Activated naive CD4-positive, alpha-beta T cell treated with anti-CD3 and anti-CD28 coated beads, Interleukin-2, amount 50 U/mL, for 24 hours (primary cell): ENCODE measurements around the gene OR2A5.
"Not testable (repeated sequence)": the region's sequence is repeated elsewhere in the genome, so short reads cannot be mapped to it uniquely, and the experiment has no call there.

Experiments used
- H3K27ac Mint-ChIP-seq: one replicate; pipeline ENCODE4 v1.8.0; 2021; ENCODE audit warnings: mild to moderate bottlenecking, mixed read lengths
- H3K27me3 Mint-ChIP-seq: one replicate; pipeline ENCODE4 v1.8.0; 2021; ENCODE audit warnings: mixed read lengths
- H3K36me3 Mint-ChIP-seq: one replicate; pipeline ENCODE4 v1.8.0; 2021; ENCODE audit warnings: mixed read lengths
- H3K4me1 Mint-ChIP-seq: one replicate; pipeline ENCODE4 v1.8.0; 2021; ENCODE audit warnings: mixed read lengths
- H3K4me3 Mint-ChIP-seq: one replicate; pipeline ENCODE4 v1.8.0; 2021; ENCODE audit warnings: mild to moderate bottlenecking, mixed read lengths
- H3K9me3 Mint-ChIP-seq: one replicate; pipeline ENCODE4 v1.8.0; 2021; ENCODE audit warnings: mixed read lengths

OR2A5 gene

DNA sequence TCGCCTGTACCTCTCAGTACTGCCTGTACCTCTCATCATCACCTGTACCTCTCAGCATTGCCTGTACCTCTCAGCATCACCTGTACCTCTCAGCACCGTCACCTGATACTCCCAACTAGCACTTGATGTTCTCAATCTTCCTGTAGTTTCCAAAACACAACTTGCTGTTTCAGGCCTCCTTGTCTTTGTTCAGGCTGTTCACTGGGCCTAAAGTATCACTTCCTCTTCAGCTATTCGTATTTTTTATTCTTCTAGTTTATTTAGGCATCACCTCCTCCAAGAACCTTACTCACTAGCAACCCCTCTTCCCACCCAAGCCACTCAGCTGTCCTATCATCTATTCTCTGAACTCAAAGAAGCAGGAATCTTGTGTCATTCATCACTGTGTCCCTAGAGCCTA is 24.5 kb upstream of the OR2A5 start:
- no peaks in the 10 kb centered on the region for H3K36me3 Mint-ChIP-seq

DNA sequence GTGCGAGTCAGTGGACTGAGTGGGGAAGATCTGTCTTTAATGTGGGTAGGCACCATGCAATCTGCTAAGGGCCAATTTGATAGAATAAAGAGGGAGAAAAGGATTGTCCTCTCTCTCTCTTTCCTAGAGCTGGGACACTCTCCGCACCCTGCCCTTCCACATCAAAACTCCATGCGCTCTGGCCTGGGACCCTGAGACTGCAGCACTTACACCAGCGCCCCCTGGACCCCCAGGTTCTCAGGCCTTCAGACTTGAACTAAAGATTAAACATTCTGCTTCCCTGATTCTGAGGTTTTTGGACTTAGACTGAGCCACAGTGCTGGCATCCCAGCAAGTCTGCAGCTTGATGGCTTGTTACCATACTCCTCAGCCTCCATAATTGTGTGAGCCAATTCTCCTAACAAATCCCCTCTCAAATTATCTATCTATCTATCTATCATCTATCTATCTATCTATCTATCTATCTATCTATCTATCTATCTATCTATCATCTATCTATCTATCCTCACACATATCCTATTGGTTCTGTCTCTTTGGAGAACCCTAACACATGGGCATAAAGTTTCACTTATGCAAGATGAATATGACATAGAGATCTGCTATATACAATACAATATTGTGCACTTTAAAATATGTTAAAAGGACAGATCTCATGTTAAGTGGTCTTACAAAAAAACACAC is 22.4 kb upstream of the OR2A5 start:
- no peak overlapping the region for H3K4me3 Mint-ChIP-seq
- no peak overlapping the region for H3K27ac Mint-ChIP-seq
- H3K27me3 Mint-ChIP-seq, result no peaks in the 10 kb centered on the region
- no peaks in the 10 kb centered on the region for H3K9me3 Mint-ChIP-seq
- H3K36me3 Mint-ChIP-seq, result no peaks in the 10 kb centered on the region
- H3K4me1 Mint-ChIP-seq, result peaks cover 7% of the 10 kb centered on the region

More for the DNA sequence above, 24.5 kb upstream of the OR2A5 start:
- Mint-ChIP-seq H3K4me3 (no peak overlapping the region), H3K9me3 (no peaks in the 10 kb centered on the region), H3K4me1 (peaks cover 7% of the 10 kb centered on the region), H3K27me3 (no peaks in the 10 kb centered on the region), H3K27ac (no peak overlapping the region)

DNA sequence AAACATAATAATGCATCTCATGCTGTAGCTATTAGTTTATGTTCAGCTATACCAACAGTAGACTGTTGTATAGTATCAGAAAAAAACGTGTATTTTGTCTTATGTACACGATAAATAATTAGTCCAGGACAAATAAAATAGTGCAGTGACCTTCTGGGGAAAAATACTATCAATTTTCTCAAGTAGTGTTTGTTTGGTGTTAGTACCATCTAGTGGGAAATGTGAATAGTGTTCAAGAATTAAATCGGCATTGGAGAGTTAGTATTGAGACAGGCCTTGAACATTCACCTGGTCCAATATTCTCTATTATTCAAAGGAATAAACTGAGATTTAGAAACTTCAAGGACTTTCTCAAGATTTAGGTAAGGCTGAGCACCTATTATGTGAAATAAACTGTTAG is 21.7 kb upstream of the OR2A5 start:
- no peaks in the 10 kb centered on the region for H3K36me3 Mint-ChIP-seq
- no peak overlapping the region for H3K27ac Mint-ChIP-seq
- no peak overlapping the region for H3K4me3 Mint-ChIP-seq
- H3K9me3 Mint-ChIP-seq, result no peaks in the 10 kb centered on the region
- H3K4me1 Mint-ChIP-seq, result peaks cover 7% of the 10 kb centered on the region
- peaks cover 2% of the 10 kb centered on the region for H3K27me3 Mint-ChIP-seq

DNA sequence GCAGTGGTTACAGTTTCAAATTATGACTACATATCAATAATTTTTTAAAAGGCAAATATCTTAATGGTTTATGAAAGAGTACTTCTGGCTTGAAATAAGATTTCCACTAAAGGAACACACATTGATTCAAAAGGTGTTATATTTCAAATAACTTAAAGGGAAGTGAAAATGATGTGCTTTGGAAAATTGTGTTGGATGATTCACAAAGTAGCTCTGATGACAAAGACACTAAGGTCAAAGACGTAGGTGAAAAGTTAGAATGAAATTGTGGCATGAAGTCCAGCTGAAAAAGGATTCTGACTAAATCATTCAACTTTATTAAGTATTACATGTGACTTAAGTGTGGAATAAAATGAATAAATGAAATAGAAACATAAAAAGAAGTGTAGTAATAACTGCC is 20.8 kb upstream of the OR2A5 start:
- Mint-ChIP-seq H3K27ac (no peak overlapping the region), H3K4me1 (peaks cover 7% of the 10 kb centered on the region), H3K36me3 (no peaks in the 10 kb centered on the region), H3K4me3 (no peak overlapping the region), H3K9me3 (no peaks in the 10 kb centered on the region), H3K27me3 (peaks cover 4% of the 10 kb centered on the region)

DNA sequence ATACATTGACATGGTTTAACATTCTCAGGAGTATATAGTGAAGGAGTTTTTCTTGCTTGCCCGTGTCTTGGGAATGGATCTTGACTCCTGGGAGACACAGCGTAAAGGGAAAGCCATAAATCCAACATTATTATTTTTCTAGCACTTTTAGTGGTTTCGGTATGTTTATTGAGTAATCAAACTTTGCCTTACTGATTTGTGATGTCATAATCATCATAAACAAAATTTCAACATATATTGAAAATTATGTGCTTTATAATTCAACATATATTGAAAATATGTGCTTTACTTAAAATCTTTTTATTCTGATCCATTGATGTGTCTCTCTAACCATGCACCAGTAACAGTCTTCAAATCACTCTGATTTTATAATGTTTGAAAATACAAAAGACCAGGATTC is 20.2 kb upstream of the OR2A5 start:
- Mint-ChIP-seq H3K27me3 (peaks cover 4% of the 10 kb centered on the region), H3K4me1 (peaks cover 7% of the 10 kb centered on the region), H3K27ac (no peak overlapping the region), H3K9me3 (no peaks in the 10 kb centered on the region), H3K36me3 (no peaks in the 10 kb centered on the region), H3K4me3 (no peak overlapping the region)

DNA sequence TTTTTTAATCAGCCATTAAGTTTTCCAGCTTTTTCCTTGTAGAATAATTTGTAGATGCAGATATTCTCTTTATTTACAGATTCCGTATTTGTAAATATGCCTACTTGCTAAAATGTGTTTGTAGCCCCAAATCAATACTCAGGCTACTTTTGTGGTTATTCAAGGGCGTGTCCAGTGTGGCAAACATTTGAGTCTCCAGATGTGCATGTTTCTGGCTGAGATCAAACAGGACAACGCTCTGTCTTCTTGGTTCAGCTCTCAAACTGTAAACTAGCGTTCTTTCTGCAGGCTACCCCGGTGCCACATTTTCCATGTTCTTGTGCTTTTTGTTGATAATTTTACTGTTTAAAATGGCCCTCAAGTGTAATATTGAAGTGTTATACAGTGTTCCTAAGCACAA is 16.2 kb upstream of the OR2A5 start:
- Mint-ChIP-seq H3K4me3 (no peak overlapping the region), H3K4me1 (peaks cover 5% of the 10 kb centered on the region), H3K9me3 (no peaks in the 10 kb centered on the region), H3K36me3 (no peaks in the 10 kb centered on the region), H3K27me3 (peaks cover 12% of the 10 kb centered on the region), H3K27ac (no peak overlapping the region)

DNA sequence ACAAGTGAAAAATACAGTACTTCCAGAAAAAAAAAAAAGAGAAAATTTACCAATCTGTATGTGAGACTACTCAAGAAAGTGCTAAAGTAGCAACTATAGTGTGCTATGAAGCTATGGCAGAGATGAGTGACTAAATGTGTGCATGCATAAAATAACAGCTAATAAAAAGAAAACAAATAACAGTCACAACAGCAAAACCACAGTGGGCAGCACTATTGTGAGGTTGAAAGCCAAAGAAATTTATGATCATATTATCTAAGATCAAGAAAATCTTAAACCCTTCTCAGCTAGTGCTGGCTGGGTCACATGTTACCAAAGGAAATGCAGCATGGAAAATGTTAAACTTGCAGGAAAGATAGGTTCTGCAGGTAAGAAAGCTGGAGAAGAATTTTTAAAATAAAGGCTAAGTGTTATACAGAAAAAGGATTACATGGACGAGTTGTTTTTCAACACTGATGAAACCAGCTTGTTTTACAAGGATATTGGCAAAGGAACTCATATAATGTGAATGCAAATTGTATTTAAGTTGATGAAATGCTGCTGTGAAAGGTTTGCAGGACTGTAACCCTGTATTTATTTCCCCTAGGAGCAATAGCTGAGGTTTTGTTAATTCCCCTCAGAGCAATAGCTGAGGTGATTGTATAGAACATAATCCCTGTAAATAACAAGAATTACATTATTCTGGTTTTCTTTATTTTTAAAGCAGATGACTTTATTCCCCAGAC is 15.6 kb upstream of the OR2A5 start:
- Mint-ChIP-seq H3K27me3 (peaks cover 12% of the 10 kb centered on the region), H3K27ac (no peak overlapping the region), H3K4me3 (no peak overlapping the region), H3K9me3 (no peaks in the 10 kb centered on the region), H3K4me1 (no peaks in the 10 kb centered on the region), H3K36me3 (no peaks in the 10 kb centered on the region)

DNA sequence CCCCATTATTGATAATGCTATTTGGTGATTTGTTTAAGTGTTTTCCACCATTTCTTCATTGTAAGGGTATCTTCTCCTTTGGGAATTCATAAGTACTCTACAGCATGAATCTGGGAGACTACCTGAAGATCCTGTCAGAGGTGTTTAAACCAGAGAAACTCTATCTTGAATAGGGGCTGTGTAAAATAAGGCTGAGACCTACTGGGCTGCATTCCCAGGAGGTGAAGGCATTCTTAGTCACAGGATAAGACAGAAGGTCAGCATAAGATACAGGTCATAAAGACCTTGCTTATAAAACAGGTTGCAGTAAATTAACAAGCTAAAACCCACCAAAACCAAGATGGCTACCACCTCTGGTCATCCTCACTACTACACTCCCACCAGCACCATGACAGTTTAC is 13.4 kb upstream of the OR2A5 start:
- Mint-ChIP-seq H3K4me1 (no peaks in the 10 kb centered on the region), H3K4me3 (no peak overlapping the region), H3K36me3 (no peaks in the 10 kb centered on the region), H3K27me3 (peaks cover 12% of the 10 kb centered on the region), H3K9me3 (no peaks in the 10 kb centered on the region), H3K27ac (no peak overlapping the region)

DNA sequence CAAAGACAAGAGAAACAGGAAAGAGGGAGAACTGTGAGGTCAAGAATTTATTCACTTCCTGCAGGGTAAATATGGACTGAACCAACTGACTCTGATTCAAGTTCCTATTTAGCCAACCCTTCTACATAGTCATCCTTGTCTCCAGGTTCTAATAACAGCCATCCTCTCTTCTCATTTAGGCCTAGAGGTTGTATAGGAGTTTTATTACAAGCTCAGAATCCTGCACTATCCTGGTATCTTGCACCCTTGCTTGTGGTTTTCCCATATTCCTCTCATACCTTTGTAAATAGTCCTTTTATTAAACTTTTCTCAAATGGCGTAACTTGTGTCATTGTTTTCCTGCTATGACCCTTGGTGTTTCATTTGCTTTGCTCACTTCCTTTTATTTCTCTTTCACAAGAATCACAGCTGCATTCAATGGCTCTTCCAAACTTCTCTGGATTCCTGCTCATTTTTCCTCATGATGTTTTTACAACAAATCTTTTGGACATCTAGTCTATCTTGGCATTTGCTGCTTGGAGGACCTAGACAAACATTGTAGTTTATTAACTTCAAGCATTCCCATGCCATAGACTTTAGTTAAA is 12.4 kb upstream of the OR2A5 start:
- Mint-ChIP-seq H3K27ac (no peak overlapping the region), H3K4me3 (no peak overlapping the region), H3K36me3 (no peaks in the 10 kb centered on the region), H3K27me3 (peaks cover 12% of the 10 kb centered on the region), H3K9me3 (no peaks in the 10 kb centered on the region), H3K4me1 (no peaks in the 10 kb centered on the region)

DNA sequence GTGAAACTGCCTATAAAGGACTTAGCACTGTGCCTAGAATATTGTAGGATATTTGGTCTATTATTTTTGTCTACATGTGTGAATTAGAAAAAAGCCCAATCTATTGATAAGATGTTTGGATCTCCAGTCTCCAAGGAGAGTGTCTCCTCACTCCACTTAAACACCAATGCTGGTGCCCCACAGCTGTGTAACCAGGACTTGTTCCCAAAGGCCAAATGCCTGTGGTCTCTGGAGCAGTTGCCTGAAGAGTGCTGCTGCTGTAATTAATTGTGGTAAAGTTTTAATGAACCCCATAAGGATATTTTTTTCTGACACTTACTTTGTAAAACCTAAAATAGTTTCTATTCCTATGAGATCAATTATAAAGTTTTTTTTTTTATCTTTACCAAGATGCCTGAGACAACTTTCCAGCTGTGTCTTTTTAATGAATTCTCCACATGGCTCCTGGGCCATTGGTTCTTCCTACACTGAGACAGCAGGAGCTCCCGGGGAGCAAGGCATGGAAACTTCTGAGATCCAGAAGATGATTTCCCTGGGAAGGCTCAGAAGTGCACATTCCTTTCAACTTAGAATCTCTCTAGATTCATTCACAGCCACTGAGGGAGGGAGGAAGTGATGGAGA is 11.2 kb upstream of the OR2A5 start:
- no peaks in the 10 kb centered on the region for H3K36me3 Mint-ChIP-seq
- H3K4me3 Mint-ChIP-seq, result no peak overlapping the region
- H3K27ac Mint-ChIP-seq, result no peak overlapping the region
- no peaks in the 10 kb centered on the region for H3K9me3 Mint-ChIP-seq
- H3K27me3 Mint-ChIP-seq, result peaks cover 10% of the 10 kb centered on the region
- H3K4me1 Mint-ChIP-seq, result no peaks in the 10 kb centered on the region

DNA sequence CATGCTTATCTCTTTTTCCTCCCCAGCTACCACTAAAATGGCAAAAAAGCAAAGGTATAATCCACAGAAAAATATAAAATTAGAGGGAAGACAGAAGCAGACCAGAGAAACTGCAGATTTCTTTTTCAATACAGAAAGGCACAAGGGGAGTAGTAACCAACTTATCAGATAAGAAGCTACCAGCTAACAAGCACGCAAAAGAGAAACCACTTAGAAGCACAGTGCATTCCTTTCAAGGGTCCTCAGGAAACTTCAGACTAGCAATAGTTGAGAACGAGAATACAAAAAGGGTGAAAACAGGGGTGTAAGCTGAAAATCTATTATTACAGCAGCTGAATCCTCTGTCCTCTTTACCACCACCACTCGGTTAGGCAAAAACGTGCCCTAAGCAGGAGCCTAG is 9.9 kb upstream of the OR2A5 start:
- Mint-ChIP-seq H3K36me3 (no peaks in the 10 kb centered on the region), H3K27me3 (peaks cover 6% of the 10 kb centered on the region), H3K27ac (no peak overlapping the region), H3K4me1 (no peaks in the 10 kb centered on the region), H3K9me3 (no peaks in the 10 kb centered on the region), H3K4me3 (no peak overlapping the region)

DNA sequence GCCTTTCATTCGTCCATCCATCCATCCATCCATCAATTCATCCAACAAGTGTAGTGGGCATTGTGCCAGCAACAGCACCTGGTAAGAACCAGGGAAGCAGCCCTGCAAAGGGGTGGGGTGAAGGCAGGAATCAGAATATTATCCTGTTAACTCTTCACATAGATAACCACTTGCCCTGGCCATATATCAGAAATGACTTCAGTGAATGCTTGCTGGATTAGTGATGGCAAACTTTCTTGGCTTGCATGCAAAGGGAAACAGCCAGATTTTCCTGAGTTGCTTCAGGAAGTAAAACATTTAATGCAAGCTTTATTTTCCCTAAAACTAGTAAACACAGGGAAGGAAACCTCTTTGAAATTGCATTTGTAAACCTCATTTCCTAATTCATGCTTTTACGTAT is 743 bp downstream of the OR2A5 start:
- no peaks in the 10 kb centered on the region for H3K9me3 Mint-ChIP-seq
- H3K4me3 Mint-ChIP-seq, result no peak overlapping the region
- no peak overlapping the region for H3K27ac Mint-ChIP-seq
- H3K36me3 Mint-ChIP-seq, result no peaks in the 10 kb centered on the region
- H3K27me3 Mint-ChIP-seq, result peaks cover 15% of the 10 kb centered on the region
- H3K4me1 Mint-ChIP-seq, result no peaks in the 10 kb centered on the region

DNA sequence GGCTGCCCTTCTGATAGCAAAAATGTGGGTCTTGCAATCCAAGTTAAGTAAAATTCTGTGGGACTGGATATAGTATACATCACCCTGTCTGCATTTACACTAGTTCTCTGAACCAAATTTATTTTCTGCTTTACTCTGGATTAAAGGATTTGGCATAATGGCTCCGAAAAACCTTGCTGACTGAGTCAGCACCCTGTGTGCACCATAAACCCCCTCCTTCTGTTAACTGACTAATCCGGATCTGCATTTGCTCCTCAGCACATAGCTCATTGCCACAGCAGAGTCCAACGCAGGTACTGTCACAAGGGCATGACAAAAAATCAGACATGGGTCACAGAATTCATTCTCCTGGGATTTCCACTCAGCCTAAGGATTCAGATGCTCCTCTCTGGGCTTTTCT is 1.3 kb downstream of the OR2A5 start:
- no peaks in the 10 kb centered on the region for H3K9me3 Mint-ChIP-seq
- peaks cover 15% of the 10 kb centered on the region for H3K27me3 Mint-ChIP-seq
- H3K27ac Mint-ChIP-seq, result no peak overlapping the region
- no peaks in the 10 kb centered on the region for H3K4me1 Mint-ChIP-seq
- H3K36me3 Mint-ChIP-seq, result no peaks in the 10 kb centered on the region
- no peak overlapping the region for H3K4me3 Mint-ChIP-seq

DNA sequence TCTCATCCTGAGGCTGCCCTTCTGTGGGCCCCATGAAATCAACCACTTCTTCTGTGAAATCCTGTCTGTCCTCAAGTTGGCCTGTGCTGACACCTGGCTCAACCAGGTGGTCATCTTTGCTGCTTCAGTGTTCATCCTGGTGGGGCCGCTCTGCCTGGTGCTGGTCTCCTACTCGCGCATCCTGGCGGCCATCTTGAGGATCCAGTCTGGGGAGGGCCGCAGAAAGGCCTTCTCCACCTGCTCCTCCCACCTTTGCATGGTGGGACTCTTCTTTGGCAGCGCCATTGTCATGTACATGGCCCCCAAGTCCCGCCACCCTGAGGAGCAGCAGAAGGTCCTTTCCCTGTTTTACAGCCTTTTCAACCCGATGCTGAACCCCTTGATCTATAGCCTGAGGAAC is 2.1 kb downstream of the OR2A5 start:
- H3K27ac Mint-ChIP-seq, H3K4me3 Mint-ChIP-seq, H3K9me3 Mint-ChIP-seq, H3K36me3 Mint-ChIP-seq, H3K4me1 Mint-ChIP-seq: not testable (repeated sequence)
- H3K27me3 Mint-ChIP-seq, result peaks cover 17% of the 10 kb centered on the region

DNA sequence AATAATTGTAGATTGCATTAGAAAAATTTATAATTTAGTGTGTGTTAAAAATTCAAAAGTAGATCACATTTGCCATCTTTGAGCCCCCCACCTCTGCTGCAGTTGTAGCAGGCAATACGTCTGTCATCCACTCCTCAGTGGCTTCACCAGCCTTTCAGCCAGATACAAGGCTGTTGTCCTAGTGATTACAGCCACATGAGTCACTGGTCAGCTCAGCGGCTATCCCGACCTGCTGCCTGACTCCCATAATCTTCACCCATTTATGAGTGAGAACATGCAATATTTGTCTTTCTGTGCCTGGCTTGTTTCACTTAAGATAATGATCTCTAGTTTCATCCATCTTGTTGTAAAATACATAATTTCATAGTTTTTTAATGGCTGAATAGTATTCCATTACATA is 9.2 kb downstream of the OR2A5 start:
- H3K27ac Mint-ChIP-seq, result no peak overlapping the region
- H3K27me3 Mint-ChIP-seq, result peaks cover 3% of the 10 kb centered on the region
- H3K4me3 Mint-ChIP-seq, result no peak overlapping the region
- peaks cover 10% of the 10 kb centered on the region for H3K9me3 Mint-ChIP-seq
- H3K36me3 Mint-ChIP-seq, result peaks cover 2% of the 10 kb centered on the region
- H3K4me1 Mint-ChIP-seq, result no peaks in the 10 kb centered on the region

DNA sequence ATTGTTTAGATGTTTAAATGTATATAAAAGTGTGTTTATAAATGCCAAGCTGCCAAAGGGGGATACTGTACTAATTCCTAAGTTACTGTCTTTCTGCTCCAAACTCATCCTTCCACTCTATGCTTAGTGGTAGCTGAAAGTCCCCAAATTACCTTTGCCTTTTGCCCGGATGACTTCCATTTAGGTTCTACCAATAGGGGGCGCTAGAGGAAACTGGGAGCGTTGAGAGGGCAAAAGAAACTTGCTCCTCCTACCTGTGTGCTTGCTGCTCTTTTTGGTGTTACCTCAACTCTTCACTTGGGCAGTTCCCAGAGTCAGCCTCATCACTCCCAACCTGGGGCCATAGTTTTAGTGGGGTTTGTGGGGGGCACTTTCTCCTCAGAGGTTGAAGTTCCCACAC is 15.0 kb downstream of the OR2A5 start:
- Mint-ChIP-seq H3K4me1 (no peaks in the 10 kb centered on the region), H3K9me3 (peaks cover 10% of the 10 kb centered on the region), H3K27me3 (peaks cover 8% of the 10 kb centered on the region), H3K36me3 (peaks cover 2% of the 10 kb centered on the region), H3K4me3 (no peak overlapping the region), H3K27ac (no peak overlapping the region)
